ENCODE data around the gene ARF3. TPM values are rescaled to one million over a fixed set of nuclear protein-coding genes. Genes with fewer than 3 reads are reported as not detected.
A peak's percentile ranks its signal among the peaks of the same experiment; 100 is the strongest.

Gene ARF3
- total and polyA plus RNA-seq, 2 donors (not counting 3 experiments of a cell fraction or from before 2014, with no cell fraction given), result 149 to 172 TPM

DNA sequence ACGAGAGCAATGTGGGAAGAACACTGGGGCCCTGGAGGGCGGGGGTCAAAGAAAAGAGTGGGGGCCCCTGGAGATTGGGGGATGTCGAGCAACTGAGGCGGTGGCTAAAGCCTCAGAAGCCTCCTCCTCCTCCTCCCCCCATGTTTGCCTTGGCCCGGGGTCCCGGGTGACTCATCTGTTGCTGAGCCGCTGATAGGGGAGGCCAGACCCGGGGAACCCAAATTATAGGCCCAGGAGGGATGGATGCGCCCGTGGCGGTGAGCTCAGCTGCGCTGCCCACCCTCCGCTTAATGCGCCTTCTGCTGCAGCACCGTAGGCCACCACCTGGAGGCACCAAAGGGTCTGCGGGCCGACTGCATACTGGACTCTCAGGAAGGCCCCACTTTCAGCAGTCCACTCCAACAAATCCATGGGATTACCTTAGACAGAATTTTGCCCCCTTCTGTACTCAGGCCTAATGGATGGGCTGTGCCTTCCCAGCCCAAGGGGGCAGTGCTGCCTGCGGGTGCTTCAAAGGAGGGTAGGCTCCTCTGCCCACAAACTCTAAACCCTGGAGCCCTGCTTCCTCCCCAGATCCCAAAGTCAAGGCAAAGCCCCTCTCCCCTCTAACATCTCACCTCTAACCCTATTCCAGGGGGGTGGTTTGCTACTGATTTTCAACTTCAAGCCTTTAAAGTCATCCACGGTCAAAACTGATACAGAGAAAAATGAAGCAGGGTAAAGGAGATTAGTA, 16.8 kb upstream of the ARF3 start:
- BruUV-seq (replicated peaks), result no TSS peak
- Histone ChIP-seq H2AFZ (ENCODE audit: low read depth, low read length) (no peak overlapping the region), H3K4me1 (ENCODE audit: control insufficient read depth, extremely low read depth, insufficient read depth, low read length) (no peaks in the 10 kb centered on the region), H3K4me2 (ENCODE audit: insufficient read depth, low read length) (no peak overlapping the region), H3K27me3 (ENCODE audit: control insufficient read depth in 2 of 2, insufficient read depth in 2 of 2, low read length in 2 of 2) (peaks cover 58 to 64% of the 10 kb centered on the region in 2 experiments), H3K4me3 (replicated peaks in 1 of 3; ENCODE audit: insufficient read depth in 1 of 3, low read depth in 1 of 3, low read length in 3 of 3) (no peak overlapping the region), H3K27ac (ENCODE audit: insufficient read depth, low read depth, low read length) (no peak overlapping the region), H3K9ac (replicated peaks; ENCODE audit: extremely low read depth, insufficient read depth, low read length) (no peak overlapping the region), H3K9me1 (replicated peaks; ENCODE audit: control insufficient read depth, extremely low read depth, insufficient read depth, low read length) (no peaks in the 10 kb centered on the region), H3K9me3 (replicated peaks; ENCODE audit: control insufficient read depth, insufficient read depth, low read length) (no peaks in the 10 kb centered on the region), H3K36me3 (ENCODE audit: control insufficient read depth in 2 of 2, extremely low read depth in 1 of 2, insufficient read depth in 2 of 2, low read length in 2 of 2) (no peaks in the 10 kb centered on the region), H3K79me2 (ENCODE audit: control insufficient read depth, insufficient read depth, low read length) (no peaks in the 10 kb centered on the region), H4K20me1 (replicated peaks; ENCODE audit: control insufficient read depth, extremely low read depth, insufficient read depth, low read length) (no peaks in the 10 kb centered on the region)
- intact Hi-C loops (cut with micrococcal nuclease) (loop anchor here (1.0 to 2.0 kb wide), 3 partner anchors 15 to 21 kb away; partner anchors contain the start of gene ARF3), dilution Hi-C loops (cut with MboI; ENCODE audit: extremely low pct_ligation_motif_present, low sequenced_read_pairs) (no loop called here)
- peak; percentile 52 for FAIRE-seq
- ChIA-PET CTCF (interaction anchor here (0.6 to 7.3 kb wide), 11 partner anchors 9 to 121 kb away, joined by 3 to 64 read pairs (median 5); partner anchors contain the start of gene ARF3), POLR2A (no interaction called here)
- TF ChIP-seq POLR2AphosphoS5 (IDR thresholded peaks at IDR 0.05; ENCODE audit: insufficient read depth, low read depth, low read length) (no peak), CTCF (IDR thresholded peaks at IDR 0.05; ENCODE audit: extremely low read depth in 1 of 2, insufficient read depth in 1 of 2, low read depth in 1 of 2, low read length in 2 of 2) (peak; percentile 54 to 76)
- peak; percentile 53 for DNase-seq (ENCODE audit: low read depth, low spot score)

DNA sequence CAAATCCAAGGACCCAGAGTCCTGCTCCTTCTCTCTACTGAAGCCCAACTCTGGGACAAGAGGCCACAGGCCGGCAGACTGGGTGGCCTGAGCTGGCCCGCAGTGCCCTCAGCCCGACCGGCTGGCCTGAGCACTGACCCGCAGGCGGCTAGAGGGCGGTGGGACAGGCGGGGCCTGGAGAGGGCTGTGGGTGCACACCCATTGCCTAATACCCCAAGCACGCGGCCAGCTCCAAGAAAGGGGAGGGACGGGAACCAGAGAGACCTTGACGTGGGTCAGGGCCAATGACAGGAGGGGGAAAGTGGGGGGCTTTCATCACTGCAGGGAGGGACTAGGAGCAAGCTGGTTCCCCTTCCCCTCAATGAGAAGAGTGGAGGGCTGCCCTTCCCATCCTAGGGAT, 16.2 kb upstream of the ARF3 start:
- ChIA-PET CTCF (interaction anchor here (0.7 to 7.3 kb wide), 10 partner anchors 10 to 46 kb away, joined by 3 to 64 read pairs (median 5); partner anchors contain the start of gene ARF3), POLR2A (no interaction called here)
- Histone ChIP-seq H3K79me2 (ENCODE audit: control insufficient read depth, insufficient read depth, low read length) (no peaks in the 10 kb centered on the region), H3K9me3 (replicated peaks; ENCODE audit: control insufficient read depth, insufficient read depth, low read length) (no peaks in the 10 kb centered on the region), H4K20me1 (replicated peaks; ENCODE audit: control insufficient read depth, extremely low read depth, insufficient read depth, low read length) (no peaks in the 10 kb centered on the region), H2AFZ (ENCODE audit: low read depth, low read length) (no peak overlapping the region), H3K4me3 (replicated peaks in 1 of 3; ENCODE audit: insufficient read depth in 1 of 3, low read depth in 1 of 3, low read length in 3 of 3) (no peak overlapping the region), H3K4me1 (ENCODE audit: control insufficient read depth, extremely low read depth, insufficient read depth, low read length) (no peaks in the 10 kb centered on the region), H3K27me3 (ENCODE audit: control insufficient read depth in 2 of 2, insufficient read depth in 2 of 2, low read length in 2 of 2) (peaks cover 57 to 60% of the 10 kb centered on the region in 2 experiments), H3K9me1 (replicated peaks; ENCODE audit: control insufficient read depth, extremely low read depth, insufficient read depth, low read length) (no peaks in the 10 kb centered on the region), H3K36me3 (ENCODE audit: control insufficient read depth in 2 of 2, extremely low read depth in 1 of 2, insufficient read depth in 2 of 2, low read length in 2 of 2) (no peaks in the 10 kb centered on the region), H3K4me2 (ENCODE audit: insufficient read depth, low read length) (no peak overlapping the region), H3K9ac (replicated peaks; ENCODE audit: extremely low read depth, insufficient read depth, low read length) (no peak overlapping the region), H3K27ac (ENCODE audit: insufficient read depth, low read depth, low read length) (no peak overlapping the region)
- DNase-seq (ENCODE audit: low read depth, low spot score) (no peak), FAIRE-seq (no peak)
- intact Hi-C loops (cut with micrococcal nuclease), result loop anchor here (1.0 kb wide), 1 partner anchor 16 kb away; the partner anchor contains the start of gene ARF3
- TF ChIP-seq POLR2AphosphoS5 (IDR thresholded peaks at IDR 0.05; ENCODE audit: insufficient read depth, low read depth, low read length), result no peak
- TF ChIP-seq POLR2A (IDR thresholded peaks at IDR 0.05; ENCODE audit: low read depth, low read length), result no peak
- TF ChIP-seq MYC (IDR thresholded peaks at IDR 0.05; ENCODE audit: low read depth, low read length), result no peak
- TF ChIP-seq, protein P1, sequence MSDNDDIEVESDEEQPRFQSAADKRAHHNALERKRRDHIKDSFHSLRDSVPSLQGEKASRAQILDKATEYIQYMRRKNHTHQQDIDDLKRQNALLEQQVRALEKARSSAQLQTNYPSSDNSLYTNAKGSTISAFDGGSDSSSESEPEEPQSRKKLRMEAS (IDR thresholded peaks at IDR 0.05; ENCODE audit: insufficient read depth, insufficient read length), result no peak
- TF ChIP-seq JUN (IDR thresholded peaks at IDR 0.05; ENCODE audit: borderline replicate concordance, insufficient read depth, insufficient read length, low read depth), result no peak
- no peak for TF ChIP-seq FOS (IDR thresholded peaks at IDR 0.05; ENCODE audit: borderline replicate concordance, insufficient read depth, low read length)
- TF ChIP-seq GATA2 (IDR thresholded peaks at IDR 0.05; ENCODE audit: insufficient read depth, insufficient read length, low read depth, low read length), result no peak
- TF ChIP-seq EZH2 (IDR thresholded peaks at IDR 0.05; ENCODE audit: borderline replicate concordance, low read depth, low read length, severe bottlenecking), result no peak
- no peak for TF ChIP-seq CTCF (IDR thresholded peaks at IDR 0.05; ENCODE audit: extremely low read depth in 1 of 2, insufficient read depth in 1 of 2, low read depth in 1 of 2, low read length in 2 of 2)
- dilution Hi-C loops (cut with MboI; ENCODE audit: extremely low pct_ligation_motif_present, low sequenced_read_pairs), result no loop called here
- BruUV-seq (replicated peaks), result no TSS peak

Measured in endothelial cell of umbilical vein (primary cell).